BJ (cell line): Measurements from ENCODE around the gene RAB8B. TPM values are rescaled to one million over a fixed set of nuclear protein-coding genes. Genes with fewer than 3 reads are reported as not detected.

ENCODE experiments used
- CTCF ChIA-PET: fragments of 350-600 bp; formaldehyde crosslinking; extraction: SDS; loops from one replicate; lab custom pipeline; 2021; ENCODE audit warnings: antibody characterized with exemption, inconsistent platforms; lab: Yijun Ruan, JAX
- POLR2A ChIA-PET: fragments of 300-600 bp; sonication (Branson Sonifier 250); formaldehyde crosslinking; extraction: SDS; loops from one replicate; lab custom pipeline; 2021; ENCODE audit warnings: antibody characterized with exemption; lab: Charles Lee
- DNase-seq: peaks from one replicate; pipeline ENCODE4 v3.0.0-alpha.2; 2011; ENCODE audit warnings: low read depth
- H3K27me3 ChIP-seq: 2 replicates; pipeline ENCODE4 v1.6.0; 2011; ENCODE audit warnings: low read length; ENCODE audit not compliant: control insufficient read depth, insufficient read depth
- H3K36me3 ChIP-seq: 2 replicates; pipeline ENCODE4 v1.5.1; 2011; ENCODE audit warnings: low read length; ENCODE audit not compliant: control insufficient read depth, insufficient read depth
- H3K4me3 ChIP-seq: 2 replicates; pipeline ENCODE4 v1.5.1; 2011; ENCODE audit warnings: low read depth, mild to moderate bottlenecking, control low read depth, low read length
- CTCF ChIP-seq: IDR thresholded peaks from 2 replicates; pipeline ENCODE4 v1.5.1; 2011; ENCODE audit warnings: low read depth, mild to moderate bottlenecking, control low read depth, inconsistent platforms, low read length, moderate library complexity; ENCODE audit not compliant: insufficient read depth
- polyA plus RNA-seq: library from polyadenylated mRNA; depleted of rRNA; stranded (reverse); fragments of >200 nt; gene quantifications from 2 replicates; pipeline ENCODE4 v1.2.3, GENCODE V29; 2011

The RAB8B gene
- polyA plus RNA-seq, 1 experiment = 16.4 TPM

GRCh38 chr15:63197626-63198025, 8.2 kb downstream of the RAB8B start:
- POLR2A ChIA-PET = no interaction called here
- Histone ChIP-seq H3K36me3 (no peaks in the 10 kb centered on the region; the same call in 1 of the 2 replicates), H3K4me3 (no peak overlapping the region), H3K27me3 (no peaks in the 10 kb centered on the region)
- CTCF ChIA-PET = interaction anchor here (3.6 kb wide), 1 partner anchor 13 kb away, joined by 12 read pairs; no protein-coding TSS in a partner anchor
- no peak for TF ChIP-seq CTCF
- no peak for DNase-seq

GRCh38 chr15:63198371-63199250, 9.2 kb downstream of the RAB8B start:
- H3K27me3 ChIP-seq = no peaks in the 10 kb centered on the region
- TF ChIP-seq CTCF = no peak
- H3K36me3 ChIP-seq = no peaks in the 10 kb centered on the region; the same call in 1 of the 2 replicates
- no peak overlapping the region for H3K4me3 ChIP-seq
- ChIA-PET CTCF (interaction anchor here (3.6 kb wide), 1 partner anchor 12 kb away, joined by 12 read pairs; no protein-coding TSS in a partner anchor), POLR2A (no interaction called here)
- DNase-seq = no peak

- CTCF ChIA-PET = no interaction called here
- TF ChIP-seq CTCF = no peak
- DNase-seq = no peak
- H3K27me3 ChIP-seq = no peaks in the 10 kb centered on the region
- H3K4me3 ChIP-seq = no peak overlapping the region
- POLR2A ChIA-PET = no interaction called here
- no peaks in the 10 kb centered on the region; the same call in 1 of the 2 replicates for H3K36me3 ChIP-seq
These were observed 11.3 kb downstream of the RAB8B start for GRCh38 chr15:63200464-63201249.

- CTCF ChIA-PET = interaction anchor here (1.2 kb wide), 1 partner anchor 12 kb away, joined by 3 read pairs; no protein-coding TSS in a partner anchor
These were observed 13.5 kb downstream of the RAB8B start for GRCh38 chr15:63202861-63203260.

More at GRCh38 chr15:63202861-63203260, 13.5 kb downstream of the RAB8B start:
- POLR2A ChIA-PET = interaction anchor here (0.6 kb wide), 1 partner anchor 89 kb away, joined by 5 read pairs; no protein-coding TSS in a partner anchor
- Histone ChIP-seq H3K4me3 (no peak overlapping the region), H3K36me3 (no peaks in the 10 kb centered on the region), H3K27me3 (no peaks in the 10 kb centered on the region)
- TF ChIP-seq CTCF = no peak
- DNase-seq = no peak
